Suprapubic skin (tissue), 4 donors: ENCODE data around the gene RAB21.

ENCODE experiments used
- EP300 ChIP-seq: sonication (generic); formaldehyde crosslinking; IDR thresholded peaks from one replicate; pipeline ENCODE4 v1.6.1; 2017; ENCODE audit warnings: antibody characterized with exemption
- POLR2A ChIP-seq, 2 donors: fragments of 450-650 bp; IDR thresholded peaks; one replicate each; pipeline ENCODE4 v1.6.1; 2017; ENCODE audit warnings: antibody characterized with exemption in 2 of 2, mild to moderate bottlenecking in 2 of 2, moderate library complexity in 2 of 2
- POLR2AphosphoS5 ChIP-seq, 3 donors: sonication (generic); formaldehyde crosslinking; IDR thresholded peaks; one replicate each; pipeline ENCODE4 v1.6.1; 2017; ENCODE audit warnings: antibody characterized with exemption in 3 of 3
- TF ChIP-seq, protein P1 (sequence below), 2 donors: fragments of 200-600 bp in 1 of 2; fragments of 450-650 bp in 1 of 2; sonication (generic) in 1 of 2; IDR thresholded peaks; one replicate each; pipeline ENCODE4 v1.5.1; 2016 to 2019; ENCODE audit warnings: antibody characterized with exemption in 2 of 2, mild to moderate bottlenecking in 1 of 2, moderate library complexity in 1 of 2

GRCh38 chr12:71742998-71743397, 11.7 kb upstream of the RAB21 start:
- TF ChIP-seq, protein P1, sequence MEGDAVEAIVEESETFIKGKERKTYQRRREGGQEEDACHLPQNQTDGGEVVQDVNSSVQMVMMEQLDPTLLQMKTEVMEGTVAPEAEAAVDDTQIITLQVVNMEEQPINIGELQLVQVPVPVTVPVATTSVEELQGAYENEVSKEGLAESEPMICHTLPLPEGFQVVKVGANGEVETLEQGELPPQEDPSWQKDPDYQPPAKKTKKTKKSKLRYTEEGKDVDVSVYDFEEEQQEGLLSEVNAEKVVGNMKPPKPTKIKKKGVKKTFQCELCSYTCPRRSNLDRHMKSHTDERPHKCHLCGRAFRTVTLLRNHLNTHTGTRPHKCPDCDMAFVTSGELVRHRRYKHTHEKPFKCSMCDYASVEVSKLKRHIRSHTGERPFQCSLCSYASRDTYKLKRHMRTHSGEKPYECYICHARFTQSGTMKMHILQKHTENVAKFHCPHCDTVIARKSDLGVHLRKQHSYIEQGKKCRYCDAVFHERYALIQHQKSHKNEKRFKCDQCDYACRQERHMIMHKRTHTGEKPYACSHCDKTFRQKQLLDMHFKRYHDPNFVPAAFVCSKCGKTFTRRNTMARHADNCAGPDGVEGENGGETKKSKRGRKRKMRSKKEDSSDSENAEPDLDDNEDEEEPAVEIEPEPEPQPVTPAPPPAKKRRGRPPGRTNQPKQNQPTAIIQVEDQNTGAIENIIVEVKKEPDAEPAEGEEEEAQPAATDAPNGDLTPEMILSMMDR (IDR thresholded peaks at IDR 0.05) = no peak
- TF ChIP-seq POLR2A (IDR thresholded peaks at IDR 0.05) (no peak), EP300 (no peak), POLR2AphosphoS5 (IDR thresholded peaks at IDR 0.05) (no peak)
